NCI-H446 treated with DMSO at 0.1 percent for 48 hours (cell line): ENCODE results near the gene CCDC51.
A peak's percentile ranks its signal among the peaks of the same experiment; 100 is the strongest.
"Not testable (repeated sequence)": the region's sequence is repeated elsewhere in the genome, so short reads cannot be mapped to it uniquely, and the experiment has no call there.

Source experiments
- DNase-seq: peaks from one replicate; lab custom pipeline; 2025; lab: John Stamatoyannopoulos, UW

Gene CCDC51

GRCh38 chr3:48465531-48466378 lies 25.8 kb upstream of the CCDC51 start:
- peak; percentile 3 for DNase-seq

DNA sequence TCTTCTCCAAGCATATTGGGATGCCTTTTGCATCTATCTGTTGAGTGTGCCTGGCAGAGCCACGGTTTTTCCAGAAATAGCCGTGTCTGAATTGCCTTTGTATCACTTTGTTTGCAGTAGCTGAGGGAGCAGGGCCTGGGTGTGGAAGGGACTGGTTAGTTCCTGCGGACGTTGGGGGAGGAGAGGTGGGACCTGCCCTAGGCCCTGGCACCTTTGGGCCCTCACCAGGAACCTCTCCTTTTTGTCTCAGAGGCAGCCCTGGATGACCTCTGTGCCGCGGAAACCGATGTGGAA lies 25.3 kb upstream of the CCDC51 start:
- no peak for DNase-seq

DNA sequence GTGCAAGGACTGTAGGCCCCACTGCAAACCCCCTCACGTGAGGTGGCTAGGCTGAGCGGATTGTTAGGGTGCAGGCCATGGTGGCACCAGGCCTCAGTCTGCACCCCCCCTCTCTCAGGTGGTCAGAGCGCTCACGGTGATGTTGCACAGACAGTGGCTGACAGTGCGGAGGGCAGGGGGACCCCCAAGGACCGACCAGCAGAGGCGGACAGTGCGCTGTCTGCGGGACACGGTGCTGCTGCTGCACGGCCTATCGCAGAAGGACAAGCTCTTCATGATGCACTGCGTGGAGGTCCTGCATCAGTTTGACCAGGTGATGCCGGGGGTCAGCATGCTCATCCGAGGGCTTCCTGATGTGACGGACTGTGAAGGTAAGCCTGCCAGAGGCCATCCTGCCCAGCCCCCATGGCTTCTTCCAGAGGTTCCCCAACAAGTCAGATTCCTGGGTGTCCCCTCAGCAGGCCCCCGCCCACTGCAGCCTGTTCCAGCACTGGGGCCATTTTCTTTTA lies 24.8 kb upstream of the CCDC51 start:
- no peak for DNase-seq

DNA sequence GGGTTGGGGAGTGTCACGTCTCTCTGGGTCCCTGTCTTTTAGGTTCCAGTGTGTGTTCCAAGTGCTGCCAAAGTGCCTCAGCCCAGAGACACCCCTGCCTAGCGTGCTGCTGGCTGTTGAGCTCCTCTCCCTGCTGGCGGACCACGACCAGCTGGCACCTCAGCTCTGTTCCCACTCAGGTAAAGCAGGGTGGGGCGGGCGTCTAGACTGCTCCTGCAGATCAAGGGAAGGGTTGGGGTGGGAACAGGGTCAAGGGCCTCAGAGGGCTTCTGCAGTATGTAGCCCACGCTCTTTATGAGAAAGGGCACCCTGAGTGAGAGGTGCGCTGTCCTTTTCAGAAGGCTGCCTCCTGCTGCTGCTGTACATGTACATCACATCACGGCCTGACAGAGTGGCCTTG lies 23.8 kb upstream of the CCDC51 start:
- no peak for DNase-seq

DNA sequence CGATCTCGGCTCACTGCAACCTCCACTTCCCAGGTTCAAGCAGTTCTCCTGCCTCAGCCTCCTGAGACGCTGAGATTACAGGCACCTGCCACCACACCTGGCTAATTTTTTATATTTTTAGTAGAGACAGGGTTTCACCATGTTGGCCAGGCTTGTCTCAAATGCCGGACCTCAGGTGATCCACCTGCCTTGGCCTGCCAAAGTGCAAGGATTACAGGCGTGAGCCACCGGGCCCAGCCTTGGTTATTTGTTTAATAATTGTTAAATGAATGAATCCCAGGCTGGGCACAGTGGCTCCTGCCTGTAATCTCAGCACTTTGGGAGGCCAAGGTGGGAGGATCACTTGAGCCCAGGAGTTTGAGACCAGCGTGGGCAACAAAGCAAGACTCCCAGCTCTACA lies 21.8 kb upstream of the CCDC51 start:
- DNase-seq = not testable (repeated sequence)

- no peak for DNase-seq
These were observed 20.6 kb upstream of the CCDC51 start for GRCh38 chr3:48460517-48460902.

GRCh38 chr3:48459773-48460516 lies 20.0 kb upstream of the CCDC51 start:
- DNase-seq = no peak

DNA sequence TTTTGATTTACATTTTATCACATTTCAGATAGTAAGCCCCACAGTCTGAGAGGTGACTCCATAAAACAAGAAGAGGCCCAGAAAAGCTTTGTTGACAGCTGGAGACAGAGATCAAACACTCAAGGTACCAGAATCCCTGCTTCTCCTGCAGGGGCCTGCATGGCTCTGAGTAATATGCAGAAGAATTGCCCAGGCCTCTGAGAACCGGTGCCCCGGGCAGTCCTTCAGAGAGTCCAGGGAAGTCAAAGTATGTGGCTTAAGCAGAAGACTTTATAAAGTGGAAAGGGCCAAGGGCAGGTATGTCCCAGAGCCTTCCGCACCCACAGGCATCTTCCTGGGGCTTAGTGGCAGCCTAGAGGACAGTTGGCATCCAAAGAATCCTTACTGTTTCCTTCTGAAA lies 19.4 kb upstream of the CCDC51 start:
- no peak for DNase-seq

DNA sequence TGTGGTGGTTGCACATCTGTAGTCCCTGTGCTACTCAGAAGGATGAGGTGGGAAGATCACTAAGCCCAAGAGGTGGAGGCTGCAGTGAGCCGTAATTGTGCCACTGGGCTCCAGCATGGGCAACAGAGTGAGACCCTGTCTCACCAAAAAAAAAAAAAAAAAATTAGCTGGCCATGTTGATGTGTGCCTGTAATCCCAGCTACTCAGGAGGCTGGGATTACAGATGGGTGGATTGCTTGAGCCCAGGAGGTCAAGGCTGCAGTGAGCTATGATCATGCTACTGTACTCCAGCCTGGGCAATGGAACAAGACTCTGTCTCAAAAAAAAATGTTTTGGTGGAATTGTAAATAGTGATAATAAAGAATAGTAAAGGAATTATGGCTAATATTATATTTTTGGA lies 16.5 kb upstream of the CCDC51 start:
- no peak for DNase-seq

- no peak for DNase-seq
These were observed 11.4 kb upstream of the CCDC51 start for GRCh38 chr3:48451270-48451669.

- peak; percentile 32 for DNase-seq
These were observed 6.7 kb upstream of the CCDC51 start, which contains the start of gene ATRIP for GRCh38 chr3:48446425-48447193. TSS of gene ATRIP (plus strand) at chr3:48446737. CDS start at chr3:48446846, 109 bp downstream.

DNA sequence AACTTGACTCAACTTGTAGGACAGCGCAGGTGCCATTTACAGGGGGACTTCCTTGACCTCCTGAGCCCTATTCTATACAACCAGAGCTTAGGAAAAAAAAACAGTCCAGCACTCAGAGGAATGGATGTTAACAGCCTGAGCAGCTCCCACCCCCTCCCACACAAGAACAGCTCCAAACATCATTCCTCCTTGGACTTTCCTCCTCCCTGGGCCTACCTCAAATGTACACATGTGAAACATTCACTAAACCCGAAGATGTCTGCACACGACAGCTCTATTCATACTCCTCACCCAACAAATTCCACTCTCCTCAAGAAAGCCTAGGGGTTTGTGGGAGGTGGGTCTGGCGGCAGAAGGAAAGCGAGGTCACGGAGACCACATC lies 6.1 kb upstream of the CCDC51 start:
- no peak for DNase-seq

DNA sequence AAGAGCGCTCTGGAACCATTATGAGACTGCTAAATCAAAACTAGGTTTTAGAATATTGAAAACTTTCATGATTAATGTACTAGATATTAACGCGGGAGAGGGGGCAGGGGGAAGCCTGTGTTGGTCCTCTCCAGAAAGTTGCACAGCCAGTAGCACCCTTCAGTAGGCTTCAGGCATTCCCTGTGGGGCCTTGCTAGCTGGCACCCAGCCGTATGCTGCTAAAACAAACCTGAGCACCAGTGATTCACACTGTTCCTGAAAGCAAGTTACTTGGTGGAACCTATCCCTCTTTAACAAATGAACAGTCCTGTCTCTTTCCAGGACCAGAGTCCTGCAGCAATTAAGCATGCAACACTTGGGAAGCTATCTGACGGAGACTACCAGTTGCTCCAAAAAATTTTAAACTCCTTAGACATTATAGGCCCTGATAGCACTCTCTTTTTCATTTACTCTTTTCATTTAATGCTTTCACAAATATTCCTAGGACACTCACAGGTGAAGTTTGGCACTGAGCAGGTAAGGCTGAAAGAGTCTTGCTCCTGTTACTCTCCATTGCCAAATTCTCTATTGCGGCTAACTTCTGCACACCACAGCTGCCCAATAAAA lies 5.5 kb upstream of the CCDC51 start:
- DNase-seq = no peak

GRCh38 chr3:48441940-48442339 lies 2.0 kb upstream of the CCDC51 start:
- no peak for DNase-seq

DNA sequence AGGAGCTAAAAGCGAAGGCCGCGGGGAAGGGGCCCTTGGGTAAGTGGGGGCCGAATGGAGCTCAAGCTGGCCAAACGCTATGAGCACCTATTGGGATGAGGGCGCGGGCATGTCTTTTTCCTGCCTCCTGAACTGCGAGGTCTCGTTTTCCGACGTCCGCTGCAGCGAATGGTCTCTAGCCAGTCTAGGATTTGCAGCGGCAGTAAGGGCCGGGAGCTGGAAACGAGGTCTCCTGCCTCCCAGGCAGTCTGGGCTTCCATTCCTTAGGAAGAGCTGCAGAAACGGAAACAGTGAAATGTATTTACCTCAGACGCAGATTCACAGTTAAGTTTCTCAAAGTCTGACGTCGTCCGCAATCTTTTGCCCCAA lies 655 bp upstream of the CCDC51 start:
- DNase-seq = no peak

GRCh38 chr3:48437812-48438211 lies 2.1 kb downstream of the CCDC51 start:
- no peak for DNase-seq

- no peak for DNase-seq
These were observed 3.1 kb downstream of the CCDC51 start for GRCh38 chr3:48436855-48437254.

DNA sequence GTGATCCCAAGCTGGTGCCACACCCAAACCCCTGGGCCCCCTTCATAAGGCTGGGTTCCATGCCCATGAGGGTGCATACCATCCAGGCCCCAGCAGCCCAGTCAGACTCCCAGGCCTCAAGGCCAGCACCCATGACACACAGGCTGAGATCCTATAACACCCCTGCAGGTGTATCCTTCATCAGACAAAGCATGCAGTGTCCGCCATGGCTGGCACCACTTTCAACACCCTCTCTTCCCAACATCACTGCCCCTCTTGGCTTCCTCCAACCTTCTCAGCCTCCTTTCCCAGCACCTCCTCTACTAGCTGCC lies 3.5 kb downstream of the CCDC51 start:
- no peak for DNase-seq

GRCh38 chr3:48435774-48436476 lies 4.0 kb downstream of the CCDC51 start:
- DNase-seq = peak; percentile 21

GRCh38 chr3:48435223-48435595 lies 4.7 kb downstream of the CCDC51 start:
- DNase-seq = no peak

GRCh38 chr3:48434591-48435222 lies 5.2 kb downstream of the CCDC51 start:
- no peak for DNase-seq
